ENCODE data around the gene RPL35A.
A peak's percentile ranks its signal among the peaks of the same experiment; 100 is the strongest.
"Not testable (repeated sequence)": the region's sequence is repeated elsewhere in the genome, so short reads cannot be mapped to it uniquely, and the experiment has no call there.

RPL35A gene

DNA sequence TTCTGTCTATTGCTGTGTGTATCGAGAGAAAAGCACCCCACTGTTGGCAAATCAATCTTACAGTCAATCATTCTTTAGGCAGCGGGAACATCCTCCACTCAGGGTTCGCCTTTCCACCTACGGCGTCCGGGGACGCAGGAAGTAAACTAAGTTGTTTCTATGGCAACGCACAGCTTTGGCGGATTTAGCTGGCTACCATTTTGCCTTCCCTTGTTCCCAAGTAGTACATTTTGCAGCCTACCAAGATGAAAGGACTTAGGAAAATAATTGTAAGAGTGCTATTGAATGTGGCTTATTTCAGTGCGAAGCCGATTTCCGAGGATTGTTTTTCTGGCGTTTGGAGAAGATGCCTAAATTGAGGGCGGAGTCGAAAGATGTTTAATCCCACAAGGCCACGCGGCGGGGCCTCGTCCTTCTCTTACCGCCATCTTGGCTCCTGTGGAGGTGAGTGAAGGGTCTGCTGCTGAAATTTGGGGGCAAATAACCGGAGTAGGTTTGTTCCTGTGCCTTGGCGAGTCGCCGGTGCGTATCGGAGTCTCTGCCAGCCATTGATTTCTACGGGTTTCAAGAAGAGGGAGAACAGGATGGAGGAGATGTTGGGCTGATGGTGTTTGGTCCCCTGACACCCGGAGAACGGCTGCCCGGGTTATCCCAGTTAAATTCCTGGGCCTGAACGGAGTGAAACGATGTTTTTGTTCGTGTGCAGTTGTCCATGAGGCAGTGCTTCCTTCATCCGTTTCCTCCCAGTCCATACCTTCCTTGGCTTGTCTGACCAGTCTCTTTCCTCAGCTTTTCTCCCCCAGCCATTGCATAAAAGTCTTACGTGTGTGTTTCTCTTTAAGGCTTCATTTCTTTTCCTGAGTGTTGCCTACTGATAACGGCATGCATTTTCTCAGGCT lies at the start of gene RPL35A:
RPL35A (plus strand) TSS at position 413 of the 899 bp plus-strand sequence. CDS start 778 bp downstream, outside the sequence.
- peak; percentile 87 for DNase-seq (ENCODE audit: low spot score)

DNA sequence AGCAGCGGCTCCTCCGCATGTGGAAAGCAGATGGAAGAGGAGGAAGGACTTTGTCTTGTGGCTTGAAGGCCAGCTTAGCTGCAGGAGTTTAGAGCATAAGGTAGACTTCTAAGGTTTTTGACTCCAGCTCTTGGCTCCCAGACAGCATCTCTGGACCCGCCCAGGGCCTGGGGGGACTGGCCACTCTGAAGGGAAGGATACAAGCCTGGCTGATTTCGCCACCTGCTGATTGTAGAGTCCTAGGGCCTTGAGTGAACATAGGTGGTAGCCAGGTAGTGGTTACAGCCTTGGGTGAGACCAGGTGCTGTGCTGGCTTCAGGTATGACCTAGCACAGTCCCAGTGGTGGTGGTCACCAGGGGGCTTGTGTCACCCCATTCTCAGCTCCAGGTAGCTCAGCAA lies 48.4 kb upstream of the RPL35A start:
- DNase-seq (ENCODE audit: low spot score) = no peak

DNA sequence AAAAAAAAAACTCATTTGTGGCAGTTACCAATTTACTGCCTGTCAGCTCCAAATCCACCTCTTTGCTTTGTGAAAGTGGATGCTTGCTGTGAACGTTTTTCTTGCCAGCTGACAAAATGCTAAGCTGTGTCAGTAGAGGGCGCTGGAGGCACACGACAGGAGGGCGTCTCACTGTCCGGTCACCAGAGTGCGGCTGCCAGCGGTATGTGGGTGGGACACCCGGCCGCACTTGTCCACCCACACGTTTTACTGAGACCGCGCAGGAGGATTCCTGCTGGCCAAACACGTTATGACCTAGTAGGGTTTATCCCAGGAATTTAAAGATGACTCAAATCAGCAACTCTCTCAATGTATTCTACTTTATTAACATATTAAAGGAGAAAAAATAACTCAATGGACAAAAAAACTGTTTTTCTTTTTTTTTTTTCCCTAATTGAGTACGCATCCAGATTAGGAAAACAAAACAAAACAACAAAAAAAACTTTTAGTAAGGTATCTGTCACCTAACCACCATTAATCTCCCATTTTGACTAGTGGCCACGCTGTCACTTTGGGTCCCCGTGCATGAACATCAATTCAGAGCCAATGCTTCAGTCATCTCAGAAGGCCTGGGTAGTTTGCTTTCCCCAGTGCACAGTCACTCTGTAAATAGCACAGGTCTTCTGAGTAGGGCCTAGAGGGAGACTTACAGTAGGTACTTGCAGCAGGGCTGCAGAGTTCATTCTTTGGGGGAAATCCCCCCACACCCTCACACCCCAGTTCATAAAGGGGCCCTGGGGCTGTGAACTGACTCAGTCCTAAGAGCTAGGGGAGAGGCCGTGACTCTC lies 43.8 kb upstream of the RPL35A start:
- peak; percentile 87 for DNase-seq (ENCODE audit: low spot score)

DNA sequence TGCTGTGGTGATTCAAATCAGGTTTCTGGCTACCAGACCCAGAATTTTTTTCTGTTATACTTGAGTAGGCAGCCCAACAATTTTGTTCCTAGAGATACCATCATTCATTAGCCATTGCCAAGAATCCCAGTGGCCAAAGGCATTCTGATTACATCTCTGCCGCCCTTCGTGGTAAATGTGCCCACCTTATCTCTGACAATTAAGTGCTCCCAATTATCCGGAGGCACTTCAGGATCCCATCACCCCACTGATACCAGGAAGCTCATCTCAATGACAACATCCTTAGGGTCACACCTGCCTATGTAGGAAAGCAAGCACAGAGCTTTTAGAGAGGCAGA lies 43.2 kb upstream of the RPL35A start:
- DNase-seq (ENCODE audit: low spot score) = no peak

DNA sequence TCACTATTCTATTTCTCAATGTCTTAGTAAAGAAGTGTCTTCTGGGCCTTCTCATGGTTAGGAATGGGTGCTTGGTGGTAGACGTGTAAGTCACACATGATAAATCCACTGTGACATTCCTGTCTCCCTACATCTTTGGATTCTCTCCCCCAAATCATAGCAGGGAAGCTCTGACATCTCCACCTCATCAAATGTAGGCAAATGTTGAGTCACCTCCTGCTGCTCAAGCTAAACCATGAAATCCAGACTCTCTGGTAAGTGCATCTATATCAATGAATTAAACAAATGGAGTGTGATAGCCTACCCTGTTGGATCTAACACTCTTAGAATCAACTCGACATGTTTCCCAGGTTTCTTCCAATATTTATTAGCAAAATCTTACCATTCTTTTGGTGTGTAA lies 42.8 kb upstream of the RPL35A start:
- DNase-seq (ENCODE audit: low spot score) = no peak

DNA sequence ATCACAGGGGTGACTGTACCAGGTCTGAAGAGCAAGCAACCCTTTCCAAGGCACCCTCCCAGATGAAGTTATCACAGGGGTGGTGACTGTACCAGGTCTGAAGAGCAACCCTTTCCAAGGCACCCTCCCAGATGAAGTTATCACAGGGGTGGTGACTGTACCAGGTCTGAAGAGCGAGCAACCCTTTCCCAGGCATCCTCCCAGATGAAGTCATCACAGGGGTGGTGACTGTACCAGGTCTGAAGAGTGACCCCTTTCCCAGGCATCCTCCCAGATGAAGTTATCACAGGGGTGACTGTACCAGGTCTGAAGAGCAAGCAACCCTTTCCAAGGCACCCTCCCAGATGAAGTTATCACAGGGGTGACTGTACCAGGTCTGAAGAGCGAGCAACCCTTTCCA lies 41.4 kb upstream of the RPL35A start:
- DNase-seq (ENCODE audit: low spot score) = not testable (repeated sequence)

DNA sequence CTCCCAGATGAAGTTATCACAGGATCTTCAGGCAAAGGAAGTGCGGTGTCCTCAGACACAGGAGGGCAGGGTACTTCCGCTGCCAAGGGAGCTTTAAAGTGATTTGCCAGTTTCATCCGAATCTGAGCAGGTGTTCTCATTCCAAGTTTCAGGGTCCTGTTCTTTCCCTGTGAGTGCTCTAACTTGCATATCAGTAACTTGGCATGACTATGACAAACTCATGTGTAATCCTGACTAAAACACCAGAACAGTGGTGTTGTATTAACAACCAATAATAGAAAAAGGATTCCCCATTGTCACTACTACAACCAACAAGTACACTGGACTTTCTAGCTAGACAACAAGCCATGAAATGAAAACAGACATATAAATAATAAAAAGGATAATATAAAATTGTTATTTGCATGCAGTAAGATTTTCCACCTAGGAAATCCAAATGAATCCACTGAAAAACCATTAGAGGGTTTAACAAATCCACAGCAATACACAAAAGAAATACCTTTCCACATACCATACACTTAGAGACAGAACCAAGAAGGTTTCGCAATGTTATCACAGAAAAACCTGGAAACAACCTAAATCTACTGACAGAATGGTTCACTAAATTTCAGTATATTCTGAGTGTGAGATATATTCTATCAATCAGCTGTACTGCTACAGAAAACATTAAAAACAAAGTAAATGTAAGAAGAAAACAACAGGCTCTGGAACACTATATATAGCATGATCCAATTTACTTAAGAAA lies 40.9 kb upstream of the RPL35A start:
- DNase-seq (ENCODE audit: low spot score) = no peak

DNA sequence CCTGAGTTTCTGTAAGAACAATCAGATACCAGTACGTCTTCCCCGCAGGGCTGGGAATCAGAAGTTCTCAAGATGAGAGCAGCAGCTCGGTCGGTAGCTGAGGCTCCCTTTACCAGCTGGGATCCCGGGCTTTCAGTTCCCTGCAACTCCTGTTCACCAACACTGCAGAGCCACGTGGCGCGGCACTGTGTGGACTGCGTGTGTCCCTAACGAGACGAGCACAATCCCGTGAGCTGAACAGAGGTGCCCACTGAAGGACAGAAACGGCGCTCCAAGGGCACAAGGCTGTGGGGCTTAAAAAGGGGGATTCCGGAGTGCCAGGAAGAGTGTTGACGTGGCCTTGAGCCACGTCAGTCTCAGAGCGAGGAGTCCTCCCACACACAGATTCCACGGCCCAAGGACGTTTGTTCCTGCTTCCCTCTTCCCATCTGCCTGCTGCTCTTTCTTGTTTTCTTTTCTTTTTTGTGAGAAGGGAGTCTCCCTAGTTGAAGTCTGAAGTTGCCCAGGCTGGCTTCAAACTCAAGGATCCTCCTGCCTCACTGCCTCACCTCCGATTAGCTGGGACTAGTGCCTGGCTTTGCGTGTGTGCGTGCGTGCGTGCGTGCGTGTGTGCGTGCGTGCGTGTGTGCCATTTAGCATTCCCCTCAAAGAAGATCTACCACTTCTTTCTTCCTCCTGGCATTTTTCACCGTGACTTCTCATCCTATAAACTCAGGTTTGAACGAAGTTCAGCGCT lies 37.1 kb upstream of the RPL35A start:
- DNase-seq (ENCODE audit: low spot score) = no peak

DNA sequence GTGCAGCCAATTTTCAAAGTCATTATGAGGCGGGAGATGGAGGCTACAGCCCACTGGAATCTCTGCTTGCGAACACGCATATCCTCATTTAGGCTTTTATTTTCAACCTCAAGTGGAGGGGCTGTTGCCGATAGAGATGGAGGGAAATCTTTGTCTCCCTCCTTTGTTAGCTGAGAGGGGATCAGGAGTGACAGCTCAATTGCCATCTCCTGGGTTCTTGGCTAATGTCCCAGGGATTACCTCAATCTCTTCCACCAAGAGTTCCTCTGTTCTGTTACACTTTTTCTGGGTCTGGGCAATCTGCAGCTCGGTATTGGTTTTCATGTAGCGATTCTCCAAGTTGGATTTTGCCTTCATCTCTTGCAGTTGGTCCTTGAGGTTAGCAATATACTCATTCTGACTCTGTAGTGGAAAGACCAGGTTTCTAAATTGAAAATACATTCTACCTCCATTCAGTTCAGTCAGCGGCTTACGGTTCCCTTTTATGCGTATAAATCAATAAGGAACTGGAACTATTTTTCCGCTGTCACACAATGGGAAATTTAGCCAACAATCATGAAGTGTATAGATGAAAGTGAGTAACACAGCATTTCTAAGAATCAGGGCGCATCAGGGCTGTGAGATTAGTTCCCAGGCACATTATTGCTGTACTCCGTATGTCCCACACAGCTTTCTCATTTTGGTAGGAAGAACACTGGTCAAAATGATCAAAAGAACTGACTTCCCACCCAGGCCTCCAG lies 36.2 kb upstream of the RPL35A start:
- no peak for DNase-seq (ENCODE audit: low spot score)

DNA sequence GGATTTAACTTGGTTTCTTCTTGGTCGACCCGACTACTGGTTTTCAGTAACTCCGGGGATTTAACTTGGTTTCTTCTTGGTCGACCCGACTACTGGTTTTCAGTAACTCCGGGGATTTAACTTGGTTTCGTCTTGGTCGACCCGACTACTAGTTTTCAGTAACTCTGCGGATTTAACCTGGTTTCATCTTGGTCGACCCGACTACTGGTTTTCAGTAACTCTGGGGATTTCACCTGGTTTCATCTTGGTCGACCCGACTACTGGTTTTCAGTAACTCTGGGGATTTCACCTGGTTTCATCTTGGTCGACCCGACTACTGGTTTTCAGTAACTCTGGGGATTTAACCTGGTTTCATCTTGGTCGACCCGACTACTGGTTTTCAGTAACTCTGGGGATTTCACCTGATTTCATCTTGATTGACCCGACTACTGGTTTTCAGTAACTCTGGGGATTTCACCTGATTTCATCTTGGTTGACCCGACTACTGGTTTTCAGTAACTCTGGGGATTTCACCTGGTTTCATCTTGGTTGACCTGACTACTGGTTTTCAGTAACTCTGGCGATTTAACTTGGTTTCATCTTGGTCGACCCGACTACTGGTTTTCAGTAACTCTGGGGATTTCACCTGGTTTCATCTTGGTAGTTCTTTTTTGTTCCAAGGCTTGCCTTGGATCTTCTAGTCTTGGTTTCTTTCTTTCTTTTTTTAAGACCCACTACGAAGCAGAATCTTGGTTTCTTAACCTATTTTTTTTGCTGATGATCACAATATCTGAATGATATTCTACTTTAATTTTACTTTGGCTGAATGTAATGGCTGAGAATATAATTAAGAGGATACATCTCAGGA lies 28.3 kb upstream of the RPL35A start:
- not testable (repeated sequence) for DNase-seq (ENCODE audit: low spot score)

DNA sequence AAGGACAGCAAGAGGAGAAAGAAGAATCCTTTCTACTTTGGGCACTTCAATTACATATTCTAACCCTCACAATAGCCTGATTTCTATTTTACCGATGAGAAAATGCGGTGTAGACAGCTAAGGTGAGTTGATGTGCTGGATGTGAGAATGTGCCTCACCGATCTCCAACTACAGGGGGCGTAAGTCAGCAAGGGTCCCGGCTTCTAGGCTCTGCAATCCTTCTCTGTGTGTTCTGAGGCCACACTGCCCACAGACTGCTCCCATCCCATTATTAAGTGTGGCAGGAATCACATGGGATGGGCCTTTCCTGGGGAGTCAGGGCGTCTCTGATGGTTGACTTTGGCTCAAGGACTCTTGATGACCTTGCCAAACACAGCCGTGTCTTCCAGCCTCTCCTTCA lies 23.6 kb upstream of the RPL35A start:
- peak; percentile 50 for DNase-seq (ENCODE audit: low spot score)

DNA sequence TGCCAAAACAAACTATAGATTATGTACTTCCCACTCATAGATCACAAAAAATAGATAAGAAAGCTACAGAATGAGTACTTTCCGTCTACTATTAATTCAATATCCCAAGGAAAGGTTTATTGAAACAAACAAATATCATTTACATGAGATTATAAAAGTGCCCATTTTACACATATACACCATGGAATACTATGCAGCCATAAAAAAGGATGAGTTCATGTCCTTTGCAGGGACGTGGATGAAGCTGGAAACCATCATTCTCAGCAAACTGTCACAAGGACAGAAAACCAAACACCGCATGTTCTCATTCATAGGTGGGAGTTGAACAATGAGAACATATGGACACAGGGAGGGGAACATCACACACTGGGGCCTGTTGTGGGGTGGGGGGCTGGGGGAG lies 22.4 kb upstream of the RPL35A start:
- not testable (repeated sequence) for DNase-seq (ENCODE audit: low spot score)

DNA sequence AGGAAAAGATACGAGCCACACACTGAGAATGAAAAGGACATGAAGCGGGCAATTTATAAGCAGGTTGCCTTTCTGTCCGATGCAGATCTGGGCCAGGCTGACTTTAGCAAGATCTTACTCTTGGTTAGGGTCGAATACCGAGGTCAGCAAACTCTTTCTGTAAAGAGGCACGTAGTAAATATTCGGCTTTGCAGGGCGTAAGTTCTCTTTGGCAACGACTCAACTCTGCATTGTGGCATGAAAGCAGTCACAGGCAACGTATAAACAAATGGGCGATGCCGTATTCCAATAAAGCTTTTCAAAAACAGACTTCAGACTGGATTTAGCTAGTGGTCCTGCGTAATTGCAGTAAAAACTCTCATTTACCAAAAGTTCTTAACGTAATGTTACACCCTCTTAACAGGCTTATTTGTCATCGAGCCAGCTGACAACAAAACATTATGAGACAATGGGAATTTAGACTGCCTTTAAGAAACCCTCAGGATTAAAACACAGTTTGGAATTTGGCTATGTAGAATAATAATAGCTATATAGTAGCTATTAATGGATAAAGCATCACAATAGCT lies 13.1 kb upstream of the RPL35A start:
- no peak for DNase-seq (ENCODE audit: low spot score)

DNA sequence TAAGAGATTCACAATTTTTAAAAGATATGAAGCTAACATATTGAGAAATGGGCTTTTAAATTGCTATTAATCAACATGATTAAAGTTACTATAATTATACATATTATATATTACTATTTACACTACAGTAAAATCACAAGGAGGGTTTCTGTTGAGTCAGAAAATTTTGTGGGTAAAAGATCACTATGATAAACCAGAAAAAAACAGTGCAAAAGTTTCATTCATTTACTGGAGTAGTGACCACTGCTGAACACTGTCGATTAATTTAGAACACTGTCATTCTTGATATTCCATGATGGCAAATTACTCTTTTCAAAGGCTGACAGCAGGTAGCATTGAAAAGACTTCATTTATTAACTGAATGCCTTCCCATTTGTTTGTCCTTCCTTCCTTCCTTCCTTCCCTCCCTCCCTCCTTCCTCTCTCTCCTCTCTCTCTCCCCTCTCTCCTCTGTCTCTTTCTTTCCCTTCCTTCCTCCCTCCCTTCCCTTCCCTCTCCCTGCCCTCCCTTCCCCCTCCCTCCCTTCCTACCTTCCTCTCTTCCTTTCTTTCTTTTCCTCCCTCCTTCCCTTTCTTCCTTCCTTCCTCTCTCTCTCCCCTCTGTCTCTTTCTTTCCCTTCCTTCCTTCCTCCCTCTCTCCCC lies 9.1 kb upstream of the RPL35A start:
- DNase-seq (ENCODE audit: low spot score) = no peak

DNA sequence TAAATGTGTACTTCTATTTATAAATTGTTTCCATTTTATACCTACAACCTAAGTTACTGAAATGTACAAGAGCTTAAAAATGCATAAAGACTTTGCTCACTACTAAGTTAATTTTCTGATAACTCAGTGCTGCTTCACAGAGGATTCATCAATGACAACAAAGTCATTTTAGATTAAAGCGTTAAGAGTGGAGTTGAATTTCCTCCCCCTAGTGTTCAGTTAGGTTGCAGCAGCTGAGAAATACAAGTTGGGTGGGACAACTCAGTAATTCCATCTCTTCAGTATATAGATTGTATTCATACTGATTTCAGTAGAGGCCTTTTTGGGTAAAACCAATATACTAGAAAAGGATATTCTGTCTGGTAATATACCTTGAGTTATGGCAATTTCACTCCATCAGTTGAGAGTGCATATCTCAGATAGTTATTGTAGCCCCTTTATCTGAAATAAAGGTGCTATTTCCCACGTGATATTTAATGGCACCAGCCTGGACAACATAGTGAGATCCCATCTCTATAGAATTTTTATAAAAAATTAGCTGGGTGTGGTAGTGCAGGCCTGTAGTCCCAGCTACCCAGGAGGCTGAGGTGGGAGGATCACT lies 6.9 kb upstream of the RPL35A start:
- DNase-seq (ENCODE audit: low spot score) = peak; percentile 57

DNA sequence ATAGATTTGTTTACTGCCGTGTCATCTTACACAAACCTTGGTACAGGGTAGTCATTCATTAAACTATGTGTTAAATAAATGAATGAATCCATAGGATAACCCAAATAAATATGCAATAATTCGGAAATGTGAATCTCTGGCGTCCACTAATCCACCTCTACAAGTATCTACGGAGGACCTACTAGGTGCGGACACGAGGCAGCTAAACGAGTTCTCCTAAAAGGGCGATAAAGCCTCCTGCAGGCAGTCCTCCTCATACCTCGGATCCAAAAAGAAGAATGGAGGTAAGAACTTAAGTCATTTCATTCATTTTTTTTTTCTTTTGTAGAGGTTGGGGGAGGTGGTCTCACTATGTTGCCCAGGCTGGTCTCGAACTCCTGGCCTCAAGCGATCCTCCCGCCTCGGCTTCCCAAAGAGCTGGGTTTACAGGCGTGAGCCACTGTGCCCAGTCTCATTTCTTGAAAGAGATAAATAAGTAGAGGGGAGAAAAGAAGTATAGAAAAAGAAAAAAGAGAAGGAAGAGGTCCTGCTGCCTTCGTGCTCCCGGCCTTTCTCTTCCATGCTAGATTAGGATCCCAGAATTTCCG lies 706 bp upstream of the RPL35A start:
- no peak for DNase-seq (ENCODE audit: low spot score)

DNA sequence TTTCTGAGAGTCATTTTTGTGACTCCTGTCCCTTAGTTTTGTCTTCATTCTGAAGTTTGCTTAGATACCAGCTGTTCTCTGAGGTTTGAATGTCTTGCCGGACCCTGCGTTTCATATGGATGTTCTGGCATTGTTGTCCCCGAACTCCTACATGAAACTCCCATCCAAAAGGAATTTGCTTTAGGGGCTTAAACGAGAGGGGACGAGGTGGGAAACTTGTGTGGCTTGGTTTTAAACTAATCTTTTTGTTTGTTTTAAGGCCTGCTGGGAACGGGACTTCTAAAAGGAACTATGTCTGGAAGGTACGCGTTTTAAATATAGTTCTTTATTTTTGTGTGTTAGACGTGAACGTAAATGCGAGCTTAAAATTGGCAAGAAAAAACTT lies 679 bp downstream of the RPL35A start:
- no peak for DNase-seq (ENCODE audit: low spot score)

DNA sequence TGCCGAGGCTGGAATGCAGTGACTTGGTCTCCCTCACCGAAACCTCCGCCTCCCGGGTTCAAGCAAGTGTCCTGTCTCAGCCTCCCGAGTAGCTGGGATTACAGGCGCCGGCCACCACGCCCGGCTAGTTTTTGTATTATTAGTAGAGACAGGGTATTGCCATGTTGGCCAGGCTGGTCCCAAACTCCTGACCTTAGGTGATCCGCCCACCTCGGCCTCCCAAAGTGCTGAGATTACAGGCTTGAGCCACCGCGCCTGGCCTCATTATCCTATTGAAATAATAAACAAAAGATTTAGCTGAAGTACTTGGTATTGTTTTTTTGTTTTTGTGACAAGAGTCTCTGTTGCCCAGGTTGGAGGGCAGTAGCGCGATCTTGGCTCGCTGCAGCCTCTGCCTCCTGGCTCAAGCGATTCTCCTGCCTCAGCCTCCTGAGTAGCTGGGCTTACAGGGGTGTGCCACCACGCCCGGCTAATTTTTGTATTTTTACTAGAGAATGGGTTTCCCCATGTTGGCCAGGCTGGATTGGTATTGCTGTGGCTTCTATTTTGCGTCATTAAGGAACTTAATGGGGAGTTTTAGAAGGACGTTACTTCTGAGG lies 1.5 kb downstream of the RPL35A start:
- no peak for DNase-seq (ENCODE audit: low spot score)
